ENCODE data around the gene NDUFV3. TPM values are rescaled to one million over a fixed set of nuclear protein-coding genes. Genes with fewer than 3 reads are reported as not detected.

Gene NDUFV3
- polyA plus RNA-seq, 3 donors: 36.9 to 39.7 (median 39.6) TPM

Other genes with a start within 250 kb of the NDUFV3 start
- 10 to 100 TPM; 36.1 to 39.0 (median 36.1) TPM for gene PDE9A, start 239.7 kb upstream of the NDUFV3 start, polyA plus RNA-seq (ENCODE audit: insufficient read length in 3 of 3)
- gene WDR4, start 13.8 kb upstream of the NDUFV3 start, polyA plus RNA-seq (ENCODE audit: insufficient read length in 3 of 3): 10 to 100 TPM in 1 of 3 donors, 1 to 10 TPM in 2; 7.9 to 10.0 (median 10.0) TPM
- gene ERVH48-1, start 32.3 kb downstream of the NDUFV3 start, polyA plus RNA-seq (ENCODE audit: insufficient read length in 3 of 3): under 1 TPM; 0.21 to 0.27 (median 0.26) TPM
- gene PKNOX1, start 81.3 kb downstream of the NDUFV3 start, polyA plus RNA-seq (ENCODE audit: insufficient read length in 3 of 3): 10 to 100 TPM; 24.1 to 27.4 (median 25.0) TPM
- gene CBS, start 182.5 kb downstream of the NDUFV3 start, polyA plus RNA-seq (ENCODE audit: insufficient read length in 3 of 3): 10 to 100 TPM; 20.2 to 37.0 (median 30.1) TPM
- gene U2AF1, start 214.3 kb downstream of the NDUFV3 start, polyA plus RNA-seq (ENCODE audit: insufficient read length in 3 of 3): 10 to 100 TPM; 21.3 to 27.5 (median 23.0) TPM

Measured in right renal cortex interstitium (tissue), 3 donors.